NCI-H128 (cell line): ENCODE results near the gene RGL3.
"Not testable (repeated sequence)": the region's sequence is repeated elsewhere in the genome, so short reads cannot be mapped to it uniquely, and the experiment has no call there.

Experiments
- DNase-seq: peaks from one replicate; lab custom pipeline; 2025; ENCODE audit not compliant: unreplicated experiment; lab: John Stamatoyannopoulos, UW

The RGL3 gene

DNA sequence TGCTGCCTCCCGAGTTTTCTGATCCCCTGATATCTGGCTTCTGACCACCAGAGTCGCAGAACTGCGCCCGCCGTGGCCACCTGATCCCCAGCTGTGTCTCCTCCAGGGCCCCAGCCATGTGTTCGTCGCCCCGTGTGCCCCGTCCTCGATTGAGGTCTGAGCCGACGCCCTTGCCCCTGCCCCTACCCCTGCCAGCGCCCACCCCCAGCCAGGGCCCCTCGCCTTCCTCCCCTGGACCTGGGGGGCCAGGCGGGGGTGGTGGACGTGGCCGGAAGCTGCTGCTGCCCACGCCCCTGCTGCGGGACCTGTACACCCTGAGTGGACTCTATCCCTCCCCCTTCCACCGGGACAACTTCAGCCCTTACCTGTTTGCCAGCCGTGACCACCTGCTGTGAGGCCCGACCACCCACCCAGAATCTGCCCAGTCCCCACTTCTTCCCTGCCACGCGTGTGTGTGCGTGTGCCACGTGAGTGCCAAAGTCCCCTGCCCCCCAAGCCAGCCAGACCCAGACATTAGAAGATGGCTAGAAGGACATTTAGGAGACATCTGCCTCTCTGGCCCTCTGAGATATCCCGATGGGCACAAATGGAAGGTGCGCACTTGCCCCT is 54.7 kb downstream of the RGL3 start:
- no peak for DNase-seq

DNA sequence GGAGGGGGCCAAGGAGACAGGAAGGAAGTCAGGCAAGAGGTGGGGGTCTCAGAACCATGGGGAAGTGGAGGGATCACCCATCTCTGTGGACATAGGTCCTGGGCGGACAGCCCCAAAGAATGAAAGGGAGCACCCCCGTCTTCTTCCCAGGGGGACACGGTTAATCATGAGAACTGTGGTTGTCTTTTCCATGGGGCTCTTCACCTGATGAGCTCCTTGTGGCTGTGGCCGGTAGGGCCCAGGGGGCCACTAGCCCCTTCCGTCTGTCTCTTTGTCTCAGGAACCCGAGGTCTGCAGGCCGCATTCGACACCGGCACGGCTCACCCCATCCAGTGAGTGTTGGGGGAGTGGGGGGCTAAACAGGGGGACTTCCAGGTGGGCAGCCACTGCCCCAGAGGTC is 55.2 kb downstream of the RGL3 start:
- no peak for DNase-seq

GRCh38 chr19:11361771-11362731 is 57.1 kb downstream of the RGL3 start:
- no peak for DNase-seq

- no peak for DNase-seq
These were observed 57.9 kb downstream of the RGL3 start for GRCh38 chr19:11361037-11361770.

GRCh38 chr19:11359421-11359820 is 59.7 kb downstream of the RGL3 start:
- DNase-seq = no peak

DNA sequence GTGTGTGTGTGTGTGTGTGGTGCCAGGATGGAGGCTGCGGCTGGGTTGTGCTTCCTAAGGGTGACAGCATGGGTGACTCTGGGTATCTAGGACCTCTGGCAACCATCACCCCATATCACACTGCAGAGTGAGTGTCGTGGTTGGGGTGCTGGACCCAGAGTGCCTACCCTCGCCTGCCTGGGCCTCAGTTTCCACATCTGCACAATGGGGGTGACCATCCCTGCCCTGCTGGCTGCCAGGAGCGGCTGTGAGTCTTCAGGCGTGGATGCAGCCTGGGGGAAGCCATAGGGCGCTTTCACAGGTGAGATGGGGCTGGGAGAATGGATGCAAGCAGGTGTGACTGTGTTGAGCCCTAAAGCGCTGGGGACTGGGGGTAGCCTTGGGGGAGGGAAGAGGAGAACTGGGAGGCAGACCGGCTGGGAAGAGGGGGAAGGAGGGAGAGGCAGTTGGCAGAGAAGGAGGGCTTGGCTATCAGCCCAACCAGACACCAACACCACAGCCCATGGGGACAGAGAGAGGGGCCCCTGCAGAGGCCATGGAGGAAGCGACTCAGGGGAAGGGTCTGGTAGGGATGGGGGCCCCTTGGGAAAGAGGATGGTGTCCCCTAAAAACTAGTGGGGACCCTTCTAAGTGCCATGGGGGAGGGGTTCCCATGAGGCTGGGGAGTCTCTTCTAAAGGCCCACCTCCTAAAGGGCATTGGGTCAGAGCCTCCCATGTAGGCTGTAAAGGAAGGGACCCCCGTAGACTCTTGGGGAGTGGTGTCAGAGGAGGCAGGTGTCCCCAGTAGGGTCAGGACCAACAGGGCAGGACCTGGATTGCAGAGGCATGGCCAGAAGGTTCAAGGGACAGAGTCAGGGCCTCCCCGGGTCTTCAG is 62.2 kb downstream of the RGL3 start:
- DNase-seq = no peak

GRCh38 chr19:11356074-11356397 is 63.1 kb downstream of the RGL3 start:
- DNase-seq = no peak

- peak; percentile 76 for DNase-seq
These were observed 63.7 kb downstream of the RGL3 start, which contains the start of gene PLPPR2 for GRCh38 chr19:11355160-11356073. Gene PLPPR2, plus strand, starts transcription at chr19:11355432. Its CDS starts 2,242 bp downstream, at chr19:11357674.

- not testable (repeated sequence) for DNase-seq
These were observed 65.0 kb downstream of the RGL3 start for GRCh38 chr19:11354102-11354501.

- DNase-seq = no peak
These were observed 69.9 kb downstream of the RGL3 start for GRCh38 chr19:11349171-11349570.

DNA sequence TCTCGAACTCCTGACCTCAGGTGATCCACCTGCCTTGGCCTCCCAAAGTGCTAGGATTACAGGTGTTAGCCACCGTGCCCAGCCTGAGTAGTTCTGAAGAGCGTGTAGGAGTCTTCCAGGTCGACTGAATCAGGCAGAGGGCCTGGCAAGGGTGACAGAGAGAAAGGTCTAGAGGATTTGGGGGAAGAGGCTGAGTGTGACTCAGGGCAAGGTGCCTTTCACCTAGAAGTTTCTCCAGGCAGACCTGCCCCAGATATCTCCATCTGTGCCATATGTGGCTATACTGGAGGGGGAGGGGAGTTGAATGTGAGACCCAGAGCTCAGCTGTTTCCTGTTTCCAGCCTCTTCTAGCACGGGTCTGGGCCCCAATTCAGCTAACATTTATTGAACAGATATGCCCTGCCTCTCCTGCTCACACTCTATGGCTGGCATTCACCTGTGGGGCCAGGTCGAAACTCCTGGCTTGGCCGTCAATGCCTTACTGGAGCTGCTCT is 71.5 kb downstream of the RGL3 start:
- DNase-seq = no peak

GRCh38 chr19:11346104-11346940 is 72.8 kb downstream of the RGL3 start, which contains the start of the genes CCDC159 and TMEM205:
Gene CCDC159, plus strand, starts transcription at chr19:11346519. Its CDS starts 88 bp downstream, at chr19:11346607.
Gene TMEM205, minus strand, starts transcription at chr19:11346268. Its CDS starts 649 bp downstream, at chr19:11345619.
- DNase-seq = peak; percentile 98

DNA sequence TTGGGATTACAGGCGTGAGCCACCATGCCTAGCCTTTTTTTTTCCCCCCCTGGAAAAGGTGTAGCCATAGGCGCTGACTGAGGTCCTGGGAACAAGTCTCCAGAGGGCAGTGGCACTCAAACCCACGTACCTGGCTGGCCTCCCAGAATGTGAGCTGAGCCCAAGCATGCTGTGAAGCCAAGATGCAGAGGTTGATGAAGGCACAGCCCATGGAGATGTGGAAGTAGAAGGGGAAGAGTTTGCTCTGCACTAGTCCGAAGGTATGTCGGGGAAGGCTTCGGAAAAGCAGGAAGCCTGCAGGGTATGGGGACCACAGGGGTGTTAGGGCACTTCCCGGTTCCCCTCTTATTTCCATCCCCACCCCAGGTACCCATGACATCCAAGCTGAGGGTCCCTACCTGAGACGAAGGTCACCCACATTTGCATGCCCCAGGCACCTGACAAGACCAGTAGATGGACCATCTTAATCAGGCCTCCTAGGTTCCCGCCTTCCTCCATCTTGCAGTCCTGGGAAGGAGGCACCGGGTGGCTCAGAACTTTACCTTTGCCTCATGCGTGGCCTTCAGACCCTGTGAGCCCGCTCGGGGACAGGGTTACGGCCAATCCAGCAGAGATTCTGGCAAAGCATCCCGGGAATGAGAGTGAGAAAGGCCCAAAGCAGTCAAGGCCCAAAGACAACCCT is 73.9 kb downstream of the RGL3 start:
- no peak for DNase-seq
